WI38 (cell line): ENCODE results near the gene PTPN5.

Experiments
- H3K4me3 ChIP-seq: 2 replicates; pipeline ENCODE4 v1.5.1; 2011; ENCODE audit warnings: low read depth, mild to moderate bottlenecking, control low read depth, low read length
- TF ChIP-seq, protein P1 (sequence below): IDR thresholded peaks from 2 replicates; pipeline ENCODE4 v1.5.1; 2012; ENCODE audit warnings: low read depth, mild to moderate bottlenecking, control low read depth, low read length

PTPN5 gene

DNA sequence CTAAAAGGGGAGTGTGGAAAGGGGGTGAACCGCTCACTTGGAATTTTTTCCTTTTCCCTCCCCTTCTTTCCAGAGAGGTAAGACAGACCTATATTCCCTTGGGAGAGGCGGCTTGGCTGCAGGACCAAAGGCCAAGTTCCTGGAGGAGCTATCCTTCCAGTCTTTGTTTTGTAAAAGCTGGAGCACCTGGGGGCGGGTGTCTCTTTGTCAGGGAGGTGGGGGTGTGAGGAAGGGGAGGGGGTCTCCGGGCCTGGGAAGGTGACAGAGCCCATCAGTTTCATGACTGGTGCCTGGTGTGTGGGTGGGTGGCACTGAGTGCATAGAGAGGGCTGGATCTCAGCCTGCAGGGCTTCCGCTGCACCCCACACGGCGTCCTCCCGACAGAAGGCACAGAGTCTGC is 18.5 kb downstream of the PTPN5 start:
- no peak overlapping the region for H3K4me3 ChIP-seq
- TF ChIP-seq, protein P1, sequence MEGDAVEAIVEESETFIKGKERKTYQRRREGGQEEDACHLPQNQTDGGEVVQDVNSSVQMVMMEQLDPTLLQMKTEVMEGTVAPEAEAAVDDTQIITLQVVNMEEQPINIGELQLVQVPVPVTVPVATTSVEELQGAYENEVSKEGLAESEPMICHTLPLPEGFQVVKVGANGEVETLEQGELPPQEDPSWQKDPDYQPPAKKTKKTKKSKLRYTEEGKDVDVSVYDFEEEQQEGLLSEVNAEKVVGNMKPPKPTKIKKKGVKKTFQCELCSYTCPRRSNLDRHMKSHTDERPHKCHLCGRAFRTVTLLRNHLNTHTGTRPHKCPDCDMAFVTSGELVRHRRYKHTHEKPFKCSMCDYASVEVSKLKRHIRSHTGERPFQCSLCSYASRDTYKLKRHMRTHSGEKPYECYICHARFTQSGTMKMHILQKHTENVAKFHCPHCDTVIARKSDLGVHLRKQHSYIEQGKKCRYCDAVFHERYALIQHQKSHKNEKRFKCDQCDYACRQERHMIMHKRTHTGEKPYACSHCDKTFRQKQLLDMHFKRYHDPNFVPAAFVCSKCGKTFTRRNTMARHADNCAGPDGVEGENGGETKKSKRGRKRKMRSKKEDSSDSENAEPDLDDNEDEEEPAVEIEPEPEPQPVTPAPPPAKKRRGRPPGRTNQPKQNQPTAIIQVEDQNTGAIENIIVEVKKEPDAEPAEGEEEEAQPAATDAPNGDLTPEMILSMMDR = no peak

DNA sequence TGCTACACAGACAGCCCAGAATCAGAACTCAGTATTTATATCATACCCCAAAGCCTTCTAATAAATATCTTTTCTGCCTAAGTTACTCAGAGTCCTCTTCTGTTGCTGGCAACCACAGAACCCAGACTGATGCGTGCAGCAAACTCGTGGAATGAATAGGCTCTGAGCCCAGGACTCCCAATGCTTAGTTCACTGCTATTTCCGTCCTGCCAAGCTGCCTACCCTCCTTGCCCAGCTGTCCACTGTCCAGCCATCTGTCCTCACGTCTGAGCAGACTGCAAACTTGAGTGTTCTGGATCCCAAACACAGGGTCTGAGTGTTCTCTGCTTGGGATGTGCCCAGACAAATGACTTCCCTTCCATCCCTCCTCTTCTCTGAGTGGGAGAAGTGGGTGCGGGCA is 19.4 kb downstream of the PTPN5 start:
- TF ChIP-seq, protein P1 = no peak

DNA sequence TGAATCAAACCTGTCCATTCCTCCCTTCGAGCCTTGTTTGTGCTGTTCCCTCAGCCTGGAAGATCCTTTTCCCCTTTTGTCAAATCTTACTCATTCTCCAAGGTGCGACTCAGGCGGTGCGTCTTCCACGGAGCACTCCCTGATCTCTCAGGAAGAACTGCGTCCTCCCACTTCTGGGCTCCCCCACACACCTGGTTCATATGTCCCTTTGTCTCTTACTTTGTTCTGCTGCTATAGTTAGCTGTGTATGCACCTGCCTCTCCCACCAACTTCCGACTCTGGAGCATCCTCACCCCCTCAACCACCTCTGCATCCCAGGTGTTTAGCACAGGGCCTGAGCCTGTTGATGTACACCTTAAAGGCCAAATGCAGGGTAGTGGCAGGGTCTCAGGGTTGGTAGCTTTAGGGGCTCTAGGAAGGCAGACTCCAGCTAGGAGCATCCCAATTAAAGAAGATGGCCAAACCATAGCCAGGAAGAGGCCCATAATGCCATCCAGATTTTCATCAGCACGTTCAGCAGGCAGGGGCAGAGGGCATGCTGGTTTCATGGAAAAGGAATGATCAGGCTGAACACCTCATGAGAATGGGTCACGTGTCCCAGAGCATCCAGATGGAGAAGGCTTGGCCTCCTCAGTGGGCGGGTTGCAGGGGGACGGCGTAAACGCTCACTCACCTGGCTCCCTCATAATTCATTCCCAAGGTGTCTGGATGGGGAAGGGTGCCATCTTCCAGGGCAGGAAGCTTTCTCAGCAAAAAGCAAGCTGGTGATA is 20.1 kb downstream of the PTPN5 start:
- TF ChIP-seq, protein P1 = no peak

More for the DNA sequence above, 19.4 kb downstream of the PTPN5 start:
- no peak overlapping the region for H3K4me3 ChIP-seq

DNA sequence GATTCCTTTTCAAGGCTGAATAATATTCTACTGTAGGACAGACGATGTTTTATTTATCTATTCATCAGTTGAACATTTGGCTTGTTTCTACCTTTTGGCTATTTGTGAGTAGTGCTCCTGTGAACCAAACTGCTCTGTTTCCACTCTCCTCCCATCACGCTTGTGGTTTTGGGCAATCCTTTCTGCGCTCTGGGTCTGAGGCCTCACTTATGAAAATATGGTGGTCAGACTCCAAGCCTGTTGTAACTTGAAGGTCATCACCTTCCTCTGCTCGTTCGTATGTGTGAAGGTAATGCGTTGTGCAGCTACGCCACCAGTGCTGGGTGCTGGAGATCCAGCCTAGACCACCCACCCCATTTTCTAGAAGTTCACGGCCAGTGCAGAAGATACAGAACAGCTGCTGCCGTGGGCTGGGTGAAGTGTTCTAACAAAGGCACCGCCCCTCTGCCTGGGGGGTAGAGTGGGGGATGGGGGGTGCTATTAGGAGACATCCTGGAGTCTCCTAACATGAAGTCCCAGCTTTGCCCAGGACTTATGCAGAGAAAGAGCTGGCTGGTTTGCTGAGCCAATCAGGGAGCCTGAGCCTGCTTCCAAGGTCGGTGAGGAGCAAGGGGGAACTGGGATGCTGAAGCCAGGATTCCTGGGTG is 21.0 kb downstream of the PTPN5 start:
- TF ChIP-seq, protein P1 = no peak
- no peak overlapping the region for H3K4me3 ChIP-seq

More for the DNA sequence above, 20.1 kb downstream of the PTPN5 start:
- H3K4me3 ChIP-seq = no peak overlapping the region

DNA sequence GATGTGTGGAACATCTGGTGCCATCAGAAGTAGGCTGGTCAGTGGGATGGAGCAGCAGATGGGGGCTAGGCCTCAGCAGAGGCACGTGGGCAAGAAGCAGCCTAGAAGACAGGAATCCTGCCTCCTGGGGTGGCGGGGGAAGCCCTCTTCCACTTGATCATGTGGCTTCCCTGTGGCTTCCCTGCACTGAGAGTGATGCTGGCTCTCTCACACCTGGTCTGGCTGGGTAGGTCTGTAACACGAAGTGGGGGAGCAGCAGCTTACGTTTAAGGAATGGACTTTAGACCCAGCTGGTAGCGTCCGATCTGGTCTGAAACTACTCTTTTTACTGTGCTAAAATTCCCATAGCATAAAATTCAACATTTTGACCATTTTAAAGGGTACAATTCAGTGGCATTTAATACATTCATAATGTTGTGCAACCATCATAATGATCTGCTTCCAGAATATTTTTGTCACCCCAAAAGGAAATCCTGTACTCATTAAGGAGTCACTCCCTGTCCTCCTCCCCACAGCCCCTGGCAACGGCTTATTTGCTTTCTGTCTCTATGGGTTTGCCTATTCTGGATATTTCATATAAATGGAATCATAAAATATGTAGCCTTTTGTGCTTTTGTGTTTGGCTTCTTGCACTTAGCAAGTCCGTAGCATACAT is 21.7 kb downstream of the PTPN5 start:
- H3K4me3 ChIP-seq = no peak overlapping the region
- TF ChIP-seq, protein P1 = no peak

DNA sequence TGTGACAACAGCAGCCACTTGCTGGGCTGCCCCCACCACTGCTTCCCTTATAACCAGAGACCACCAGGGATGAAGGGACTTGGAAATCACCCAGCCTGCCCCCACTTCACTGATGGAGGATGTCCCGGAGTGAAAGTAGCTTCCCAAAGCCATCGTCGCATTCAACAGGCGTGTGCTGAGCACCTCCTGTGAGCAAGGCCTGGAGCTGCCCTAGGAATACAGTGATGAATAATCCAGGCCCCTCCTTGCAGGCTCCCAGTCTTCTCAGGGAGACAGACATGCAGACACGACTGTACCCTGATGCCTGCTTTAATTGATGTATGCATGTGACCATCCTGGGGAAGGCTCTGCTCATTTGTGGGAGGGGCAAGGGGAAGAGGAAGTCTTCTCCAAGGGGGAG is 22.6 kb downstream of the PTPN5 start:
- H3K4me3 ChIP-seq = no peak overlapping the region
- TF ChIP-seq, protein P1 = no peak

DNA sequence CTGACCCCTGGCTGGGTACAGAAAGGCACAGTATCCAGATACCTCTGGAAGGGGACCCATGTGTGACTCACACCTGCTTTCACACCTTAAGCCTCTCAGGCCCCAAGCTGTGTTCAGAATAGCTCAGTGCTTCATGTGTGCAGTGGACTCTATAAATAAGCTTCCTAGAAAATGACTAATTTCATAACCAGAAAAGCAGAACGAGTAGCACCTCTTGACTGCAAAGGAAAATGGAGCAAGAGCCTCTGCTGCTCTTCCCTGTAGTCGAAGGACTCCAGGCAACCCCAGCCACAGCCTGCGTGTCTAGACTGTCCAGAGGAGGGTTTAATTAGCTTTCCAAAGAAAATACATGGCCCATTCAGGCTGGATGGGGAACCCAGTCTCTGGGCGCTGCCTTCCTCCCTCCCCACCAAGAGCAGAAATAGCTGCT is 23.1 kb downstream of the PTPN5 start:
- no peak overlapping the region for H3K4me3 ChIP-seq
- TF ChIP-seq, protein P1 = no peak
